Ectodermal cell (in vitro differentiated cells): Measurements from ENCODE around the gene PER2.

Experiments
- H3K27ac ChIP-seq: 2 replicates; pipeline ENCODE4 v1.7.0; 2013; ENCODE audit warnings: mild to moderate bottlenecking, low read depth, low read length; ENCODE audit not compliant: insufficient read depth, poor library complexity, severe bottlenecking
- H3K27me3 ChIP-seq: 2 replicates; pipeline ENCODE4 v1.7.0; 2013; ENCODE audit warnings: mild to moderate bottlenecking, low read length; ENCODE audit not compliant: insufficient read depth, control insufficient read depth, poor library complexity, severe bottlenecking
- H3K36me3 ChIP-seq: one replicate; pipeline ENCODE4 v1.7.0; 2013; ENCODE audit warnings: low read length; ENCODE audit not compliant: control insufficient read depth, insufficient read depth
- H3K4me1 ChIP-seq: one replicate; pipeline ENCODE4 v1.7.0; 2013; ENCODE audit warnings: low read length; ENCODE audit not compliant: control insufficient read depth, insufficient read depth
- H3K4me3 ChIP-seq: 2 replicates; pipeline ENCODE4 v1.7.0; 2013; ENCODE audit warnings: low read depth, low read length, control low read depth; ENCODE audit not compliant: insufficient read depth
- H3K9me3 ChIP-seq: 2 replicates; pipeline ENCODE4 v1.7.0; 2013; ENCODE audit warnings: mild to moderate bottlenecking, low read length, moderate library complexity; ENCODE audit not compliant: control insufficient read depth
- WGBS, 2 experiments: methylation state at CpG; one replicate each; pipeline ENCODE4 v1.1.7; 2013; ENCODE audit warnings: missing lambda C conversion rate in 2 of 2; 5-methylcytosine and 5-hydroxymethylcytosine counted together

PER2 gene

DNA sequence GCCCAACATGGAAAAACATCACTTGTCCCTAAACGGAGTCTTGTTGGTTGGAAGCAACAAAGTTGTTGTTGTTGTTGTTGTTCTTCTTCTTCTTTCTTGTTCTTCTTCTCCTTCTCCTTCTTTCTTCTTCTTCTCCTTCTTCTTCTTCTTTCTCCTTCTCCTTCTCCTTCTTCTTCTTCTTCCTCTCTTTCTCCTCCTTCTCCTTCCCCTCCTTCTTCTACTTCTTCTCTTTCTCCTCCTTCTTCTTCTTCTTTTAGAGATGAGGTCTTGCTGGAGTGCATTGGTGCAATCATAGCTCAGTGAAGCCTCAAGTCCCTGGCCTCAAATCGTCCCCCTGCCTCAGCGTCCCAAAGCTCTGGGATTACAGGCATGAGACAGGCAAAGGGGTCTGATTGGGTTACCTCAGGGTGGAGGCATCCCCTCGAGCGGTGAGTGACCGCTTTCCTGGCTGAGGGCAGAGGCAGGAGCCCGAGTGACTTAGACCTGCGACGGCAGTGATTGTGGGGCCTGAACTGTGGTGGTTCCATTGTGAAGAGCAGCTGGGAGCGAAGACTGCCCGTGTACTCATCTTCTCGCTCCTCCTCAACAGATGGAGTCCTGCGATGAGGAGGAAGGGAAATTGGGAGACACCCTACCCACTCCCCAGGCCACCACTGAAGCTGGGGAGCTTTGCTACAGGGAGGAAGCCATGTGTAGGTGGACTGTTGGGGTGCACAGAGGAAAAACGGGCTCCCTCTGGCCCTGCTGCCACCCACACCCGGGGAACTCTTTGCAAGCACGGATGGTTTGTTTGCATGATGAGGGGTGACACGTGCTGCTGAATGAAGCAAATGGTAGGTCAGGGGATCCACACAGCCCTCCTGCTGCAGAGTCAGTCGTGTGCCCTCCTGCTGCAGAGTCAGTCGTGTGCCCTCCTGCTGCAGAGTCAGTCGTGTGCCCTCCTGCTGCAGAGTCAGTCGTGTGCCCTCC lies 7.0 kb upstream of the PER2 start:
- H3K4me1 ChIP-seq: peaks cover 11% of the 10 kb centered on the region
- H3K9me3 ChIP-seq: no peaks in the 10 kb centered on the region
- 85 to 86% methylated on average over 17 to 19 of the region's 21 CpGs for WGBS, 2 experiments
- H3K27me3 ChIP-seq: no peaks in the 10 kb centered on the region
- no peak overlapping the region for H3K4me3 ChIP-seq
- H3K27ac ChIP-seq: no peak overlapping the region
- H3K36me3 ChIP-seq: no peaks in the 10 kb centered on the region

- H3K9me3 ChIP-seq: no peaks in the 10 kb centered on the region
- no peak overlapping the region for H3K4me3 ChIP-seq
- peaks cover 20% of the 10 kb centered on the region for H3K4me1 ChIP-seq
- 91% methylated on average over 17 of the region's 17 CpGs for WGBS, 2 experiments
- no peak overlapping the region for H3K27ac ChIP-seq
- H3K27me3 ChIP-seq: peaks cover 6% of the 10 kb centered on the region
- H3K36me3 ChIP-seq: no peaks in the 10 kb centered on the region
These were observed 6.2 kb upstream of the PER2 start for GRCh38 chr2:238294393-238295143.

DNA sequence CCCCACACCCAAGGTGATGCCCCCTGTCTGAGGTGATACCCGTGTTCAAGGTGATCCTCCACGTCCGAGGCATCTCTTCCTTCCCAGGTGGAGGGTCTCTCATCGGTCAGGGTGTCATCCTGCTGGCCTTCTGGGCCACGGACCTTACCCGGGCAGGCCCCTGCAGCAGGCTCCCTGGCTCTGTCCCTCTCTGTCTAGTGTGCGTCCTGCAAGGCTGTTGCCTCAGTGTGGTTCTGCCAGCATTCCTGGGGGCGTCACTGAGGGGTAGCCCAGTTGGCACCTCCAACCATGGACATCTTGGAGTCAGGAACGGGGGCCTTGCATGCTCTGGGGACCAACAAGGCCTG lies 5.6 kb upstream of the PER2 start:
- Histone ChIP-seq H3K27me3 (peaks cover 8% of the 10 kb centered on the region), H3K9me3 (no peaks in the 10 kb centered on the region), H3K27ac (no peak overlapping the region), H3K36me3 (no peaks in the 10 kb centered on the region), H3K4me1 (peaks cover 22% of the 10 kb centered on the region), H3K4me3 (no peak overlapping the region)
- 93 to 94% methylated on average over 9 of the region's 9 CpGs for WGBS, 2 experiments

DNA sequence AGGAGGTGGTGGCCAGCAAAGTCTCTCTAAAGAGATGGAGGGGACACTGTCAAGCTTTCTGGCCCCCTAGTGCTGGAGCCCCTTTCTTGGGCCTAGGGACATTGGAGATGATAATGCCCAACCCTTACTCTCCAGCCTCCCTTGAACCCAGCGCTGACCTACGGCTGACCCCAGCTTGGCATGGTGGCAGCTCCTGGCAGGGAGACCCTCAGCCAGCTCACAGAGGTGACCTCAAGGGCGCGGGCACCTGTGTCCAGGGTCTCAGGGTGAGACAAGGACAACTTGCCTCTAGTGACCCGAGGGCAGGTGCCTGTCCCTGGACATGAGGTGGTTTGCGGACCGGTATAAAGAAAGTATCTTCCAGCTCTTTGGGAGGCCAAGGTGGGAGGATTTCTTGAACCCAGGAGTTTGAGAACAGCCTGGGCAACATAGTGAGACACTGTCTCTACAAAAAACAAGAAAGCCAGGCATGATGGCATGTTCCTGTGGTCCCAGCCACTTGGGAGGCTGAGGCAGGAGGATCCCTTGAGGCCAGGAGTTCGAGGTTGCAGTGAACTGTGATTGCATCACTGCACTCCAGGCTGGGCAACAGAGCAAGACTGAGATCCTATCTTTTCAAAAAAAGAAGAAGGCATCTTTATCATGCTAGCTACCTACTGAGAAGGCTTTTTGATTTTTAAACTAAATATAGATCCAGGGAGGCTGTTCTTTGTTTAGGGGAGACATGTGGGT lies 3.3 kb upstream of the PER2 start:
- 94 to 95% methylated on average over 8 of the region's 8 CpGs for WGBS, 2 experiments
- H3K4me1 ChIP-seq: peaks cover 19% of the 10 kb centered on the region
- H3K27me3 ChIP-seq: peaks cover 8% of the 10 kb centered on the region

GRCh38 chr2:238290715-238291549 lies 2.5 kb upstream of the PER2 start:
- Histone ChIP-seq H3K4me1 (peaks cover 27% of the 10 kb centered on the region), H3K4me3 (no peak overlapping the region), H3K27ac (no peak overlapping the region), H3K27me3 (peaks cover 8% of the 10 kb centered on the region), H3K9me3 (no peaks in the 10 kb centered on the region), H3K36me3 (no peaks in the 10 kb centered on the region)
- WGBS, 2 experiments: 86 to 88% methylated on average over 5 of the region's 5 CpGs

More for the DNA sequence above, 3.3 kb upstream of the PER2 start:
- Histone ChIP-seq H3K36me3 (no peaks in the 10 kb centered on the region), H3K4me3 (no peak overlapping the region), H3K27ac (no peak overlapping the region), H3K9me3 (no peaks in the 10 kb centered on the region)

DNA sequence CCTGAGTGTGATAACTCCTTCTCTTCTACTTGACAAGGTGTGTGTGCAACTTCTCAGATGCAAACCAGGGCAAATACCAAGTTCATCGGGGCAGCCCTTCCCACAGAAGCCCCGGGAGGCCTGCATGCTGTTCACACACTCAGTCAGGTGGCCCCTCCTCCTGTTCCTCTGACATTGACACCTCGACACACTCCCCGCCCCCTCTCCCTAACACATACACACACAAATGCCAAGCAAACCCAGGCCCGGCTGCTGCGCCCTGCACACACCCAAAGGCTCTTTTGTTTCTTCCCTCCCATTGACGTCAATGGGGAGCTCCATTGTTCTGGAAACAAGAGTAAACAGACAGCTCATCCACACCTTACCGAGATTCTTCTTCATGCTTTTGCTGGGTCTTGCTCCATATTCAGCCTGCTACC lies 1.7 kb upstream of the PER2 start:
- Histone ChIP-seq H3K9me3 (no peaks in the 10 kb centered on the region), H3K4me3 (no peak overlapping the region), H3K36me3 (no peaks in the 10 kb centered on the region), H3K27ac (no peak overlapping the region), H3K4me1 (peaks cover 32% of the 10 kb centered on the region), H3K27me3 (peaks cover 8% of the 10 kb centered on the region)
- 9 to 10% methylated on average over 8 of the region's 8 CpGs for WGBS, 2 experiments

DNA sequence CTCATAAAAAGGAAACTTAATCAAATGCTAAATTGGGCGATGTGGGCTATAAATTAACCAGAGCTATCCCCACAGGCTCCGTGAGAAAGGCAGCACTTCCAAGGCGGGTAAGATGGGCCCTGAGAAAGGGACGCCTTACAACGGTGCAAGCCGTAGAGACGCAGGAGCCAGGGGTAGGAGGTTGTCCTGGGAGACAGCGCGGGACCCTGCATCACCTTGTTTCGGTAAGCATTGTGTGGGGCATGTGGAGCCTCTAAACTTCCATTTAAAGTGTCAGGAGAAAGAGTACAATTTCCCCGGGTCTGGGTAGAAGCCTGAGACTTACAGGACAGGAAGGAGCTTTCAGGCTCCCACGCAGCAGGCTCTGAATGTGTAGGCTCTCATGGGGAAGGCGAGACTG lies 1.2 kb upstream of the PER2 start:
- H3K27ac ChIP-seq: no peak overlapping the region

GRCh38 chr2:238288650-238289573 lies 502 bp upstream of the PER2 start:
- Histone ChIP-seq H3K4me1 (peaks cover 34% of the 10 kb centered on the region), H3K27ac (peak overlapping the region; percentile 70), H3K4me3 (peak overlapping the region; percentile 66), H3K9me3 (no peaks in the 10 kb centered on the region), H3K36me3 (no peaks in the 10 kb centered on the region), H3K27me3 (peaks cover 8% of the 10 kb centered on the region)
- WGBS, 2 experiments: 0% methylated on average over 108 of the region's 108 CpGs

More for the DNA sequence above, 1.2 kb upstream of the PER2 start:
- Histone ChIP-seq H3K4me3 (peak overlapping the region; percentile 66), H3K4me1 (peaks cover 34% of the 10 kb centered on the region), H3K27me3 (peaks cover 8% of the 10 kb centered on the region), H3K36me3 (no peaks in the 10 kb centered on the region), H3K9me3 (no peaks in the 10 kb centered on the region)
- WGBS, 2 experiments: 23 to 26% methylated on average over 13 of the region's 13 CpGs
